ENCODE measurements around the gene MINDY2. TPM values are rescaled to one million over a fixed set of nuclear protein-coding genes. Genes with fewer than 3 reads are reported as not detected.

Gene MINDY2
- total RNA-seq, 1 donor from 2014 or later: 20.9 TPM

DNA sequence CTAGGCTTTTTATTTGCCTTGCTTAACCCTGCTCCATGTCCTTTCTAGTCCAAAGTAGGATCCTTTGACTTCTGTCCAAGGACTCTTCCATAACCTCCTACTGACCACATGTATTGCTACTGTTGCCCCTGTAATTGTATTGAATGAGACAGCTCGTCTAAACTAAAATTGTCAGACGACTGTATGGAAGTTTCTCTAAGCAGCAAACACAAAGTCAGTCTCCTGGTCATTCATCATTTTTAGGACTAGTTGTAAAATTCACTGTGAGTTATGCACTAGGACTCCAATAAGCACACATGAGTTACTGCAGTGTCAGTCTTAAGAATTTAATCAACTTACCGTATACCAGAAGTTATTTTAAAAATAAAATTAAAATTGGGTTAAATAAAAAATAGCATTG lies 129.5 kb downstream of the MINDY2 start:
- Histone ChIP-seq H3K36me3 (ENCODE audit: insufficient read depth, low read length) (peaks cover 36% of the 10 kb centered on the region), H3K4me1 (ENCODE audit: insufficient read depth, low read length) (no peaks in the 10 kb centered on the region), H2AFZ (ENCODE audit: low read depth, low read length) (no peak overlapping the region), H3K27me3 (ENCODE audit: insufficient read depth, low read length) (no peaks in the 10 kb centered on the region), H3K79me2 (ENCODE audit: insufficient read depth, low read length) (peaks cover 23% of the 10 kb centered on the region), H3K27ac (ENCODE audit: low read depth, low read length) (no peak overlapping the region), H3K9ac (ENCODE audit: low read length) (no peak overlapping the region), H3K4me2 (ENCODE audit: low read length) (no peak overlapping the region), H3K9me3 (ENCODE audit: insufficient read depth, low read depth, low read length) (no peaks in the 10 kb centered on the region), H3K4me3 (ENCODE audit: insufficient read depth, low read depth, low read length) (no peak overlapping the region), H4K20me1 (ENCODE audit: insufficient read depth, low read length) (peaks cover 7% of the 10 kb centered on the region)
- no peak for TF ChIP-seq EZH2 (IDR thresholded peaks at IDR 0.05; ENCODE audit: insufficient read depth, low read length)
- TF ChIP-seq, protein P1, sequence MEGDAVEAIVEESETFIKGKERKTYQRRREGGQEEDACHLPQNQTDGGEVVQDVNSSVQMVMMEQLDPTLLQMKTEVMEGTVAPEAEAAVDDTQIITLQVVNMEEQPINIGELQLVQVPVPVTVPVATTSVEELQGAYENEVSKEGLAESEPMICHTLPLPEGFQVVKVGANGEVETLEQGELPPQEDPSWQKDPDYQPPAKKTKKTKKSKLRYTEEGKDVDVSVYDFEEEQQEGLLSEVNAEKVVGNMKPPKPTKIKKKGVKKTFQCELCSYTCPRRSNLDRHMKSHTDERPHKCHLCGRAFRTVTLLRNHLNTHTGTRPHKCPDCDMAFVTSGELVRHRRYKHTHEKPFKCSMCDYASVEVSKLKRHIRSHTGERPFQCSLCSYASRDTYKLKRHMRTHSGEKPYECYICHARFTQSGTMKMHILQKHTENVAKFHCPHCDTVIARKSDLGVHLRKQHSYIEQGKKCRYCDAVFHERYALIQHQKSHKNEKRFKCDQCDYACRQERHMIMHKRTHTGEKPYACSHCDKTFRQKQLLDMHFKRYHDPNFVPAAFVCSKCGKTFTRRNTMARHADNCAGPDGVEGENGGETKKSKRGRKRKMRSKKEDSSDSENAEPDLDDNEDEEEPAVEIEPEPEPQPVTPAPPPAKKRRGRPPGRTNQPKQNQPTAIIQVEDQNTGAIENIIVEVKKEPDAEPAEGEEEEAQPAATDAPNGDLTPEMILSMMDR (IDR thresholded peaks at IDR 0.05; ENCODE audit: insufficient read depth, low read depth, low read length): no peak
- peaks cover 14% of the 10 kb centered on the region for H3K36me3 Mint-ChIP-seq (ENCODE audit: low read depth, unreplicated experiment)
- H3K9me3 Mint-ChIP-seq (ENCODE audit: unreplicated experiment): no peaks in the 10 kb centered on the region
- H3K27me3 Mint-ChIP-seq (ENCODE audit: low read depth, unreplicated experiment): no peaks in the 10 kb centered on the region
- DNase-seq (ENCODE audit: low read depth) (no peak), FAIRE-seq (no peak)
- H3K4me3 Mint-ChIP-seq (ENCODE audit: unreplicated experiment): no peak overlapping the region
- H3K27ac Mint-ChIP-seq (ENCODE audit: unreplicated experiment): no peak overlapping the region
- H3K4me1 Mint-ChIP-seq (ENCODE audit: low read depth, unreplicated experiment): no peaks in the 10 kb centered on the region

DNA sequence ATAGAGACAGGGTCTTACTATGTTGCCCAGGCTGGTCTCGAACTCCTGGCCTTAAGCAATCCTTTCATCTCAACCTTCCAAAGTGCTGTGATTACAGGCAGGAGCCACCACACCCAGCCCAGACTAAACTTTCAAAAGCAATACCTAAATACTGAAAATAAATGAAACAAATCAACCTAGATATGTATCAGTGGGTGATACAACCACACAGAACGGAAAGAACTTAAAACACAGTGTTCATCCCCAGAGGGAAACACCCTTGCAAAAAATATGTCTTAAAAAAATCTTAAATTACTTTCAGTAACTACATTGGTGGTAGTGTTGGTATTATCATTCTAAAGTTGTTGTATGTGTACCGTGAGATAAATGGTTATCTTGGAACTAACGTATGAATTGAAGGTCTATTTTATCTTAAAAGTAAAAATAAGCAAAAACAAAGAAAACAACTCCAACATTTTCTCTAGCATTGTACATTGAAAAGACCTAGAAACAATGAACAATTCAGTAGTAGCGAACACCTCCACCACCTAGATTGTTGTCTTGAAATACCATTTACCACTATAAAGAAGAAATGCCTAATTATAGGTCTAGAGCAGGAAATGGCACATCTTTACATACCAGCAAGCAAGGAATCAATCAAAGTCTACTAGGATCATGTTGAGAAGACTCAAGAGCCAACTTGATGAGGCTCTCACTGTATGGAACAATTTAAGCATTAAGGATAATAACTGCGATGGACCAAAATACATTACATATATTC lies 137.6 kb downstream of the MINDY2 start:
- no peak overlapping the region for H3K27ac Mint-ChIP-seq (ENCODE audit: unreplicated experiment)
- Histone ChIP-seq H3K4me2 (ENCODE audit: low read length) (no peak overlapping the region), H3K9me3 (ENCODE audit: insufficient read depth, low read depth, low read length) (no peaks in the 10 kb centered on the region), H2AFZ (ENCODE audit: low read depth, low read length) (no peak overlapping the region), H3K27me3 (ENCODE audit: insufficient read depth, low read length) (no peaks in the 10 kb centered on the region), H3K79me2 (ENCODE audit: insufficient read depth, low read length) (peaks cover 56% of the 10 kb centered on the region), H3K9ac (ENCODE audit: low read length) (no peak overlapping the region), H3K4me1 (ENCODE audit: insufficient read depth, low read length) (no peaks in the 10 kb centered on the region), H3K4me3 (ENCODE audit: insufficient read depth, low read depth, low read length) (no peak overlapping the region), H3K36me3 (ENCODE audit: insufficient read depth, low read length) (peaks cover 14% of the 10 kb centered on the region), H4K20me1 (ENCODE audit: insufficient read depth, low read length) (peaks cover 25% of the 10 kb centered on the region), H3K27ac (ENCODE audit: low read depth, low read length) (no peak overlapping the region)
- no peaks in the 10 kb centered on the region for H3K27me3 Mint-ChIP-seq (ENCODE audit: low read depth, unreplicated experiment)
- DNase-seq (ENCODE audit: low read depth) (no peak), FAIRE-seq (no peak)
- no peak overlapping the region for H3K4me3 Mint-ChIP-seq (ENCODE audit: unreplicated experiment)
- no peaks in the 10 kb centered on the region for H3K9me3 Mint-ChIP-seq (ENCODE audit: unreplicated experiment)
- H3K4me1 Mint-ChIP-seq (ENCODE audit: low read depth, unreplicated experiment): peaks cover 6% of the 10 kb centered on the region
- peaks cover 7% of the 10 kb centered on the region for H3K36me3 Mint-ChIP-seq (ENCODE audit: low read depth, unreplicated experiment)
- TF ChIP-seq EZH2 (IDR thresholded peaks at IDR 0.05; ENCODE audit: insufficient read depth, low read length): no peak
- TF ChIP-seq, protein P1 (IDR thresholded peaks at IDR 0.05; ENCODE audit: insufficient read depth, low read depth, low read length): no peak

DNA sequence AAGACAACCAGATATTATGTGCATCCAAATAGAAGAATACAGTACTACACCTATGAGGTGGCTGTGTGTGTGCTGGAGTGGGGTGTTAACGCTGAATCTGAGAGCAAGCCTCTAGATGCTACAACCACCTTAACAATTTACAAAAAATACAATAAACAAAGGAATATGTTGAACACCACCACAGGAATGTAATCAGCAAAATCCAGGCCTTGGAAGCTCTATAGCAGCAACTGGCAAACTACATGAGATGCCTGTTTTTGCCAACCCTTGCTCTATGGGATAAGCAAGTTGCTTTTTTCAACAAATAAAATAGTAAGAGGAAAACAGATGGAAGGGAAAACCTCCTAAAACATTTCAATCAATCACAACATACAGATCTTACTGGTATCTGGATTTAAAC lies 138.5 kb downstream of the MINDY2 start:
- Histone ChIP-seq H3K4me2 (ENCODE audit: low read length) (no peak overlapping the region), H3K9me3 (ENCODE audit: insufficient read depth, low read depth, low read length) (no peaks in the 10 kb centered on the region), H3K4me3 (ENCODE audit: insufficient read depth, low read depth, low read length) (no peak overlapping the region), H3K9ac (ENCODE audit: low read length) (no peak overlapping the region), H3K36me3 (ENCODE audit: insufficient read depth, low read length) (peaks cover 14% of the 10 kb centered on the region), H2AFZ (ENCODE audit: low read depth, low read length) (no peak overlapping the region), H3K4me1 (ENCODE audit: insufficient read depth, low read length) (no peaks in the 10 kb centered on the region), H3K79me2 (ENCODE audit: insufficient read depth, low read length) (peaks cover 59% of the 10 kb centered on the region), H4K20me1 (ENCODE audit: insufficient read depth, low read length) (peaks cover 30% of the 10 kb centered on the region), H3K27ac (ENCODE audit: low read depth, low read length) (no peak overlapping the region), H3K27me3 (ENCODE audit: insufficient read depth, low read length) (no peaks in the 10 kb centered on the region)
- H3K36me3 Mint-ChIP-seq (ENCODE audit: low read depth, unreplicated experiment): peaks cover 7% of the 10 kb centered on the region
- no peaks in the 10 kb centered on the region for H3K9me3 Mint-ChIP-seq (ENCODE audit: unreplicated experiment)
- H3K27me3 Mint-ChIP-seq (ENCODE audit: low read depth, unreplicated experiment): no peaks in the 10 kb centered on the region
- no peak overlapping the region for H3K4me3 Mint-ChIP-seq (ENCODE audit: unreplicated experiment)
- H3K4me1 Mint-ChIP-seq (ENCODE audit: low read depth, unreplicated experiment): peaks cover 6% of the 10 kb centered on the region
- TF ChIP-seq, protein P1 (IDR thresholded peaks at IDR 0.05; ENCODE audit: insufficient read depth, low read depth, low read length): no peak
- no peak for TF ChIP-seq EZH2 (IDR thresholded peaks at IDR 0.05; ENCODE audit: insufficient read depth, low read length)
- FAIRE-seq (no peak), DNase-seq (ENCODE audit: low read depth) (no peak)
- H3K27ac Mint-ChIP-seq (ENCODE audit: unreplicated experiment): no peak overlapping the region

Data from astrocyte (in vitro differentiated cells and primary cell).